GM12801 (cell line): ENCODE results near the gene NFATC2.

ENCODE experiments used
- CTCF ChIP-seq: IDR thresholded peaks from one replicate; pipeline ENCODE4 v1.5.1; 2011; ENCODE audit warnings: control low read depth; ENCODE audit not compliant: insufficient read length; ENCODE audit errors: extremely low read depth

NFATC2 gene

GRCh38 chr20:51584116-51584515 lies 41.6 kb upstream of the NFATC2 start:
- TF ChIP-seq CTCF, result no peak

GRCh38 chr20:51583499-51583898 lies 41.0 kb upstream of the NFATC2 start:
- no peak for TF ChIP-seq CTCF

- no peak for TF ChIP-seq CTCF
These were observed 40.6 kb upstream of the NFATC2 start for GRCh38 chr20:51583073-51583472.

DNA sequence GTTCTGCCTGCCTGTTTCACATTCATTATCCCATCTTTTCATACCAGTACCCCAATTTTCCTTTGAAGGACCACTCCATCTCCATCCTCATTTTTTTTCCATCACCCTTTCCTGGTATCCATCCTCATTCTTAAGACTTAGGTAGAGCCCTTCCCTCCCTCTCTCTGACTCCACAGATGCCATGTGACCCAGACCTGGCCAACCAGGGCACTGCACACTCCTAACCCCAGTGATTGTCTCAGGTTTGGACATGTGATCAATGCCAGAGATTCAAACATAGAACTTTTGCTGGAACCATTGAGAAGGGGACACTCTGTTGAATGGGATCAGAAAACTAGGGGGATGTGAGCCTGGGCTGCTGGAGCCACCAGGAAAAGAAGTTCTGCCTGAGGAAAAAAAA lies 39.1 kb upstream of the NFATC2 start:
- TF ChIP-seq CTCF, result no peak

DNA sequence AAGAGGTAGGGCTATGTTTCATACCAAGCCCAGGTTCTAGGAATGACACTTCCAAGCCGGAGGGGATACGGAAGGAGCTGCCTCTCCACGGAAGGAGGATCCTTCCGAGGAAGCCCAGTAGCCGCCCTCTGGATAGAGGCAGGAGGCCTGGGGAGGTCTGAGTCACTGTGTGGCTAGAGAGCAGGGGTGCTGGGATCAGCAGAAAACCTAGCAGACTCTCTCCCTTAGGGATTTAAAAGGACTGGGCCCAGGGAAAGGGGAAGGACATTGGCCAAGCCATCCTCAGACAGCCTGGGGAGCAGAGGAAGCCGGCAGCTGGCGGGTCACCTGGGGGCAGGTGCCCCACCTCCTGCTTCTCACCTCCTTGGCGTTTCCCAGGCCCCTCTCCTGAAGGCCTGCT lies 36.6 kb upstream of the NFATC2 start:
- no peak for TF ChIP-seq CTCF

DNA sequence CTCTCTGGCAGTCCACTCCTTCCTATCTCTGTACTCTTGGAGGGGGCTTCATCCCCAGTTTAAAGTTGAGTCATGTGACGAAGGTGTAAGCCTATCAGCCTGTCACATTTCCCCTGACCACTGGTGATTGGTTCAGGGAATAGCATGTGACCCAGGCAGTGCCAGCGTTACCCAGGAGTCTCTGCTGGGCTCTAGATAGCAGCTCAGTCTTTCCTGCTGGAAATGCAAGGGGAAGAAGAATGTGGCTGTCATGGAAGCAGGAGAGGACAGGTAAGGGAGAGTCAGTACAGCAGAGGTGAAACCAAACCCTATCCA lies 35.6 kb upstream of the NFATC2 start:
- TF ChIP-seq CTCF, result no peak

- no peak for TF ChIP-seq CTCF
These were observed 35.1 kb upstream of the NFATC2 start for GRCh38 chr20:51577432-51578144.
